G401 (cell line): ENCODE results near the gene FGF2. TPM values are rescaled to one million over a fixed set of nuclear protein-coding genes. Genes with fewer than 3 reads are reported as not detected.
"Not testable (repeated sequence)": the region's sequence is repeated elsewhere in the genome, so short reads cannot be mapped to it uniquely, and the experiment has no call there.

Source experiments
- DNase-seq: peaks from one replicate; pipeline ENCODE4 v3.0.0-alpha.2; 2015; ENCODE audit warnings: low spot score
- in situ Hi-C: cut with HindIII; loops from 2 replicates; pipeline ENCODE4 v1.10.0; 2016; ENCODE audit warnings: low sequenced_read_pairs, mixed read lengths
- total RNA-seq: library from RNA; depleted of rRNA; stranded (reverse); fragments of >200 nt; shearing (Covaris generic); gene quantifications from 2 replicates; pipeline ENCODE4 v1.2.3, GENCODE V29; 2014; rRNA removed

The FGF2 gene
- total RNA-seq, 1 experiment from 2014 or later: 47.5 TPM

- in situ Hi-C loops: no loop called here
Observed at GRCh38 chr4:122911588-122911987, 85.0 kb downstream of the FGF2 start.

GRCh38 chr4:122912810-122913575, 86.4 kb downstream of the FGF2 start:
- no peak for DNase-seq
- in situ Hi-C loops: no loop called here

More at GRCh38 chr4:122911588-122911987, 85.0 kb downstream of the FGF2 start:
- DNase-seq: no peak

- no peak for DNase-seq
- in situ Hi-C loops: no loop called here
Observed at GRCh38 chr4:122914292-122914904, 87.8 kb downstream of the FGF2 start.

GRCh38 chr4:122914938-122915337, 88.3 kb downstream of the FGF2 start:
- in situ Hi-C loops: no loop called here
- DNase-seq: no peak

GRCh38 chr4:122917731-122918130, 91.1 kb downstream of the FGF2 start:
- DNase-seq: no peak
- in situ Hi-C loops: no loop called here

- in situ Hi-C loops: no loop called here
- no peak for DNase-seq
Observed at GRCh38 chr4:122920473-122920872, 93.8 kb downstream of the FGF2 start.

GRCh38 chr4:122921300-122921699, 94.7 kb downstream of the FGF2 start:
- DNase-seq: no peak
- in situ Hi-C loops: no loop called here

- in situ Hi-C loops: no loop called here
- DNase-seq: peak; percentile 88
Observed at GRCh38 chr4:122921971-122922876, 95.6 kb downstream of the FGF2 start, which contains the start of gene NUDT6. Gene NUDT6 (minus strand): TSS chr4:122922597. CDS start chr4:122922572, 25 bp downstream.

GRCh38 chr4:122922877-122923511, 96.4 kb downstream of the FGF2 start:
- in situ Hi-C loops: no loop called here
- DNase-seq: peak; percentile 92

- in situ Hi-C loops: no loop called here
- DNase-seq: no peak
Observed at GRCh38 chr4:122928930-122929329, 102.3 kb downstream of the FGF2 start.

- in situ Hi-C loops: no loop called here
- DNase-seq: peak; percentile 9
Observed at GRCh38 chr4:122930862-122931261, 104.2 kb downstream of the FGF2 start.

GRCh38 chr4:122932763-122933162, 106.1 kb downstream of the FGF2 start:
- DNase-seq: no peak
- in situ Hi-C loops: no loop called here

GRCh38 chr4:122945136-122945535, 118.5 kb downstream of the FGF2 start:
- DNase-seq, in situ Hi-C loops: not testable (repeated sequence)

GRCh38 chr4:122946142-122946541, 119.5 kb downstream of the FGF2 start:
- no peak for DNase-seq
- in situ Hi-C loops: no loop called here

Other genes with a start within 250 kb of the FGF2 start
- not detected in 2 replicates for gene IL21, start 205.8 kb upstream of the FGF2 start, total RNA-seq
- gene BBS12, start 94.1 kb upstream of the FGF2 start, total RNA-seq: 3.3 and 3.6 TPM in 2 replicates
- 14.3 and 15.0 TPM in 2 replicates for gene NUDT6, start 95.8 kb downstream of the FGF2 start, total RNA-seq